Transverse colon (tissue), 4 donors: Measurements from ENCODE around the gene RRAGD. TPM values are rescaled to one million over a fixed set of nuclear protein-coding genes. Genes with fewer than 3 reads are reported as not detected.

Source experiments
- DNase-seq: peaks from one replicate; pipeline ENCODE4 v3.0.0-alpha.2; 2019
- H3K27ac ChIP-seq, 4 donors: fragments of 200-600 bp; sonication (generic); 2 replicates each; pipeline ENCODE4 v1.5.1; 2016 to 2018; ENCODE audit warnings: inconsistent platforms in 4 of 4
- H3K27me3 ChIP-seq: fragments of 200-600 bp; sonication (generic); 2 replicates; pipeline ENCODE4 v1.5.1; 2017; ENCODE audit warnings: inconsistent platforms
- H3K36me3 ChIP-seq, 4 donors: fragments of 200-600 bp; sonication (generic); 2 replicates each; pipeline ENCODE4 v1.5.1; 2017 to 2019; ENCODE audit warnings: inconsistent platforms in 4 of 4
- H3K4me1 ChIP-seq, 4 donors: fragments of 200-600 bp; sonication (generic); 2 replicates each; pipeline ENCODE4 v1.5.1; 2017 to 2020; ENCODE audit warnings: inconsistent platforms in 4 of 4
- H3K4me3 ChIP-seq, 4 donors: fragments of 200-600 bp; sonication (generic); 1 replicate in 1 of 4; 2 replicates in 3 of 4; pipeline versions ENCODE4 v1.5.1 to v1.6.1; 2017 to 2019; ENCODE audit warnings: inconsistent platforms in 4 of 4
- H3K9me3 ChIP-seq, 2 donors: fragments of 200-600 bp; sonication (generic); 2 replicates each; pipeline ENCODE4 v1.5.1; 2017 to 2019; ENCODE audit warnings: inconsistent platforms in 2 of 2
- EP300 ChIP-seq: sonication (generic); formaldehyde crosslinking; IDR thresholded peaks from one replicate; pipeline ENCODE4 v1.6.1; 2017; ENCODE audit warnings: antibody characterized with exemption, low read depth
- POLR2A ChIP-seq: fragments of 450-650 bp; IDR thresholded peaks from one replicate; pipeline ENCODE4 v1.6.1; 2016; ENCODE audit warnings: antibody characterized with exemption, mild to moderate bottlenecking, moderate library complexity
- POLR2AphosphoS5 ChIP-seq, 3 donors: sonication (generic); formaldehyde crosslinking; IDR thresholded peaks; one replicate each; pipeline ENCODE4 v1.6.1; 2016; ENCODE audit warnings: antibody characterized with exemption in 3 of 3
- WGBS, 2 donors: methylation state at CpG; one replicate each; pipeline ENCODE4 v1.1.5; 2018; ENCODE audit warnings: low coverage in 1 of 2; 5-methylcytosine and 5-hydroxymethylcytosine counted together
- in situ Hi-C, 4 donors: fragments of 200-750 bp; cut with MboI; loops; one replicate each; pipeline versions ENCODE4 v1.15.0 to v1.15.1; 2017; ENCODE audit warnings: low sequenced_read_pairs in 3 of 4, low pct_ligation_motif_present in 1 of 4, low pct_unique_long_range_greater_than_20kb in 1 of 4
- intact Hi-C: fragments of 100-400 bp; cut with DNase I; formaldehyde crosslinking; loops from one replicate; pipeline ENCODE4 v1.15.1; 2023; ENCODE audit warnings: low total_unique reads
- total RNA-seq, 4 donors: library from RNA; depleted of rRNA; stranded (reverse); fragments of >200 nt; gene quantifications; one replicate each; pipeline ENCODE4 v1.1.0, GENCODE V29; 2016
- TF ChIP-seq, protein P1 (sequence below), 5 experiments: fragments of 200-600 bp in 3 of 5; fragments of 450-650 bp in 2 of 5; sonication (generic) in 3 of 5; IDR thresholded peaks; 1 replicate in 2 of 5; 2 replicates in 3 of 5; pipeline ENCODE4 v1.5.1; 2016 to 2017; ENCODE audit warnings: antibody characterized with exemption in 5 of 5, inconsistent platforms in 3 of 5, mild to moderate bottlenecking in 2 of 5, moderate library complexity in 1 of 5

RRAGD gene
- total RNA-seq, 4 donors from 2014 or later = 0.80 to 7.0 (median 2.2) TPM

DNA sequence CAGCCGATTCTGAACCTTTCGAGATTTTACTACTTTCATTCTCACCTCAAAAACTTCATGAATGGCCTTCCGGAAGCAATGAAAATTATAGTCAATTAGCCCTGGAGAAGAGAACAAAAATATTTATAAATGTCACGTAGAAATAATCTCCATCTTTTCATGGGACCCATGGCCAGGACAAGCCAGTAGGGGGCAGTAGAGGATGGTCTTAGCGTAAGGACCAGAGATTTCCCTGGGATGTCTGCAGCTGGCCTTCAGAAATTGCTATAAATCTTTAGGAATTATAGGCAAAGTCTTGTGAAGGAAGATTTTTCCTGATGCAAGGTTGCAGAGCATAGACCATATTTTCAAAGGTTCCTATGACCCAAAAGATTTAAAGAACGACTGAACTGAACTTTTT lies 44.0 kb downstream of the RRAGD start:
- intact Hi-C loops (no loop called here), in situ Hi-C loops (loop anchor here in 2 of 4 donors (25.0 kb wide), 2 partner anchors 256 to 381 kb away; partner anchors contain the start of gene SRSF12 (in 1 of the 2))
- peaks cover 0 to 20% (median 10%) of the 10 kb centered on the region in 4 donors for H3K4me1 ChIP-seq
- H3K27ac ChIP-seq = peak overlapping the region in 1 of 4 donors; percentile 33
- peak; percentile 69 for DNase-seq
- TF ChIP-seq EP300 = no peak
- TF ChIP-seq, protein P1, sequence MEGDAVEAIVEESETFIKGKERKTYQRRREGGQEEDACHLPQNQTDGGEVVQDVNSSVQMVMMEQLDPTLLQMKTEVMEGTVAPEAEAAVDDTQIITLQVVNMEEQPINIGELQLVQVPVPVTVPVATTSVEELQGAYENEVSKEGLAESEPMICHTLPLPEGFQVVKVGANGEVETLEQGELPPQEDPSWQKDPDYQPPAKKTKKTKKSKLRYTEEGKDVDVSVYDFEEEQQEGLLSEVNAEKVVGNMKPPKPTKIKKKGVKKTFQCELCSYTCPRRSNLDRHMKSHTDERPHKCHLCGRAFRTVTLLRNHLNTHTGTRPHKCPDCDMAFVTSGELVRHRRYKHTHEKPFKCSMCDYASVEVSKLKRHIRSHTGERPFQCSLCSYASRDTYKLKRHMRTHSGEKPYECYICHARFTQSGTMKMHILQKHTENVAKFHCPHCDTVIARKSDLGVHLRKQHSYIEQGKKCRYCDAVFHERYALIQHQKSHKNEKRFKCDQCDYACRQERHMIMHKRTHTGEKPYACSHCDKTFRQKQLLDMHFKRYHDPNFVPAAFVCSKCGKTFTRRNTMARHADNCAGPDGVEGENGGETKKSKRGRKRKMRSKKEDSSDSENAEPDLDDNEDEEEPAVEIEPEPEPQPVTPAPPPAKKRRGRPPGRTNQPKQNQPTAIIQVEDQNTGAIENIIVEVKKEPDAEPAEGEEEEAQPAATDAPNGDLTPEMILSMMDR (IDR thresholded peaks at IDR 0.05) = peak; percentile 64 to 90 (median 80)
- no peaks in the 10 kb centered on the region for H3K36me3 ChIP-seq
- H3K4me3 ChIP-seq = no peak overlapping the region
- WGBS, 2 donors = 14 to 17% methylated on average over 5 to 6 of the region's 6 CpGs
- H3K9me3 ChIP-seq = no peaks in the 10 kb centered on the region
- H3K27me3 ChIP-seq = no peaks in the 10 kb centered on the region

DNA sequence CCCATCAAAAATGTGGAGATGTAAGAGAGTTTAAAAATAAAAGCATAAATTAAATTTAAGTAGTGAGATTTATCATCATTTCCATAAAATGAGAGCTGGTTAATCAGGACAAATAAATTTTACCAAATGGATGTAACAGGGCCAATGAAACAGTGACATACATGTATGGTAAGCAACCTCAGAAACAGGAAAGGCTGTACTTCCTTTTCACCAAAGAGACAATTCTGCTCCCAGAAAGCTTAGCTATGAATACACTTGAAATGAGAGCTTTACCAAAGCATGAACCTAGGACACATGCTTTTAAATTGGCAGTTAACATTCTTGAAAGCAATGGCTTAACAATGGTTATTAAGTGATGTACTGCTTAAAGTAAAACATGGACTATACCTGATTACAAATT lies 47.5 kb downstream of the RRAGD start:
- in situ Hi-C loops (loop anchor here in 2 of 4 donors (25.0 kb wide), 2 partner anchors 252 to 377 kb away; partner anchors contain the start of gene SRSF12 (in 1 of the 2)), intact Hi-C loops (no loop called here)
- Histone ChIP-seq H3K9me3 (no peaks in the 10 kb centered on the region), H3K27me3 (no peaks in the 10 kb centered on the region), H3K4me1 (peaks cover 0 to 11% (median 7%) of the 10 kb centered on the region in 4 donors), H3K27ac (no peak overlapping the region), H3K4me3 (no peak overlapping the region), H3K36me3 (no peaks in the 10 kb centered on the region)
- TF ChIP-seq, protein P1 (IDR thresholded peaks at IDR 0.05) = no peak
- TF ChIP-seq POLR2AphosphoS5 (IDR thresholded peaks at IDR 0.05) = no peak
- TF ChIP-seq POLR2A = no peak
- no peak for TF ChIP-seq EP300
- no peak for DNase-seq

DNA sequence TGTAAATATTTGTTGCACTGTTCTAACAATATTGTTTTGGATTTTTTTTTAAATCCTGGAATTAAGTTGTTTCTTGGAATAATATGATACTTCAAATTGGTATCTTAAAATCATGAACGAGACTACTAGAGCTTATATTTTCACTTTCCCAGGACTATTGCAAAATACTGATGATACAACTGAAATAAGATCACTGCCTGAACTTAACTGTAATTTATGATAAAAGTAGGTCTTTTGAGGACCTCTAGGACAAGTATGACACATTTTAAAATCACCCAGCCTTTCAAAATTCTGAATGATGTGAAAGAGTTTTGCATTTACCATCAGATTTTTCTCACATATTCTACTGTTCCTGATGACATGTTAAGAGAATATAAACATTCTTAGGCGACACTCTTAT lies 50.9 kb downstream of the RRAGD start:
- in situ Hi-C loops (loop anchor here in 2 of 4 donors (25.0 kb wide), 2 partner anchors 249 to 374 kb away; partner anchors contain the start of gene SRSF12 (in 1 of the 2)), intact Hi-C loops (no loop called here)
- Histone ChIP-seq H3K36me3 (no peaks in the 10 kb centered on the region), H3K4me3 (no peak overlapping the region), H3K4me1 (no peaks in the 10 kb centered on the region), H3K9me3 (no peaks in the 10 kb centered on the region), H3K27ac (no peak overlapping the region), H3K27me3 (no peaks in the 10 kb centered on the region)
- DNase-seq = no peak
- TF ChIP-seq POLR2A (no peak), POLR2AphosphoS5 (IDR thresholded peaks at IDR 0.05) (no peak), EP300 (no peak)
- TF ChIP-seq, protein P1 (IDR thresholded peaks at IDR 0.05) = no peak
- WGBS, 2 donors = 73 to 81% methylated on average over 2 of the region's 2 CpGs

DNA sequence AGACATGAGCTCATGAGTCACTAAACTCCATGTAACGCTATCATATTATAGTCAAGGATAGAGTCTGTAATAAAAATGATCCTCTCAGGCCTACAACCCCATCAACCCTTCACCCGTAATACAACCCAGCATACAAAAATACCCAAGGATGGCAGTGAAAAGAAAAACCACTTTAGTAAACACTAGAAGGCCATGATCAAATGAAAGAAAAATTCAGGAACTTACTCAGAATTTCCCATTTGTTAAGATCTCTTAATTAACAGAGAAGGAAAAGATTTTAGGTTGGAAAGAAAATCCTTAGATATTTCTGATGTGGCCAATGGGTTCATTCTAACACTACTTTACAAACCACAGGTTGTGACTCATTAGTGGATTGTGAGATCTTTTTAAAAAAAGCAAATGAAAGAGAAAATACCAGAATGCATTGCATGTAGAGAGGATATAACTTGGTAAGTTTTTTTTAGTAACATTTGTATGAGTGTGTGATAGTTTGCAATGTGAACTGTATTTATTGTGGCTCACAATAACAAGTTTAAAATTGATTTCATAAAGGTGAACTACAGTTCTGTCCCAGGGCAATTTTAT lies 51.6 kb downstream of the RRAGD start:
- in situ Hi-C loops = loop anchor here in 2 of 4 donors (25.0 kb wide), 2 partner anchors 248 to 373 kb away; partner anchors contain the start of gene SRSF12 (in 1 of the 2)
- DNase-seq = no peak
- intact Hi-C loops = no loop called here
- 93 to 95% methylated on average over 2 of the region's 2 CpGs for WGBS, 2 donors
- TF ChIP-seq POLR2A (no peak), POLR2AphosphoS5 (IDR thresholded peaks at IDR 0.05) (no peak), EP300 (no peak)
- TF ChIP-seq, protein P1 (IDR thresholded peaks at IDR 0.05) = no peak
- Histone ChIP-seq H3K27ac (no peak overlapping the region), H3K4me3 (no peak overlapping the region), H3K27me3 (no peaks in the 10 kb centered on the region), H3K4me1 (no peaks in the 10 kb centered on the region), H3K36me3 (no peaks in the 10 kb centered on the region), H3K9me3 (no peaks in the 10 kb centered on the region)
